ENCODE measurements around the gene SLFN12L. TPM values are rescaled to one million over a fixed set of nuclear protein-coding genes. Genes with fewer than 3 reads are reported as not detected.

SLFN12L gene
- total and polyA plus RNA-seq, 10 of the 15 experiments (the other 5 are each of a cell fraction or from before 2014, with no cell fraction given): 1.0 to 21.3 (median 9.4) TPM

- peak; percentile 16 for TF ChIP-seq MEF2B (IDR thresholded peaks at IDR 0.05; ENCODE audit: partially characterized antibody, poor library complexity, severe bottlenecking)
- no peak for TF ChIP-seq SRF (IDR thresholded peaks at IDR 0.05; ENCODE audit: low read depth in 2 of 2, low read length in 2 of 2)
- no peak for TF ChIP-seq TAF1 (IDR thresholded peaks at IDR 0.05; ENCODE audit: borderline replicate concordance, low read depth, low read length)
- TF ChIP-seq SPI1 (IDR thresholded peaks at IDR 0.05; ENCODE audit: borderline replicate concordance, insufficient read depth, low read depth, low read length): no peak
- TF ChIP-seq SMC3 (IDR thresholded peaks at IDR 0.05; ENCODE audit: borderline replicate concordance, low read length): no peak
- peak; percentile 52; the same call in 1 of the 2 replicates for TF ChIP-seq NFIC (IDR thresholded peaks at IDR 0.05; ENCODE audit: low read depth, low read length)
- TF ChIP-seq MYC (IDR thresholded peaks at IDR 0.05; ENCODE audit: insufficient read depth, insufficient read length, insufficient replicate concordance, low read length, severe bottlenecking): no peak
- TF ChIP-seq ZNF687 (IDR thresholded peaks at IDR 0.05): no peak
- no peak for TF ChIP-seq NFYB (IDR thresholded peaks at IDR 0.05; ENCODE audit: insufficient read depth, low read depth, low read length)
- no peak for TF ChIP-seq EP300 (IDR thresholded peaks at IDR 0.05; ENCODE audit: borderline replicate concordance in 1 of 2, control insufficient read depth in 1 of 2, low read depth in 2 of 2, low read length in 2 of 2)
- no peak for TF ChIP-seq RELA (IDR thresholded peaks at IDR 0.05; ENCODE audit: borderline replicate concordance, partially characterized antibody)
- 0 out of 2 replicates have a peak, but pooled peaks have one; percentile 36 for TF ChIP-seq MTA3 (IDR thresholded peaks at IDR 0.05; ENCODE audit: borderline replicate concordance, low read length)
- TF ChIP-seq MTA2 (IDR thresholded peaks at IDR 0.05; ENCODE audit: low read depth): no peak; the same call in 1 of the 2 replicates
- TF ChIP-seq MEF2A (IDR thresholded peaks at IDR 0.05; ENCODE audit: insufficient read depth, low read depth, low read length): no peak
- TF ChIP-seq DPF2 (IDR thresholded peaks at IDR 0.05): peak; percentile 18; the same call in 1 of the 2 replicates
- TF ChIP-seq CBFB (IDR thresholded peaks at IDR 0.05; ENCODE audit: low read depth): peak; percentile 86
- TF ChIP-seq CUX1 (IDR thresholded peaks at IDR 0.05; ENCODE audit: insufficient replicate concordance, low read depth, low read length): no peak
- TF ChIP-seq SREBF2 (IDR thresholded peaks at IDR 0.05; ENCODE audit: low read length): no peak
- TF ChIP-seq SUZ12 (IDR thresholded peaks at IDR 0.05; ENCODE audit: unreplicated experiment): no peak
- no peak for TF ChIP-seq KLF5 (IDR thresholded peaks at IDR 0.05; ENCODE audit: partially characterized antibody)
Measured at GRCh38 chr17:35486920-35487732, 50.4 kb downstream of the SLFN12L start (continued).

Data from GM12878 (cell line).